K562 (cell line): ENCODE results near the gene PTGES3L. TPM values are rescaled to one million over a fixed set of nuclear protein-coding genes. Genes with fewer than 3 reads are reported as not detected.

Experiments
- ARID1B ChIP-seq: fragments of 450-650 bp; IDR thresholded peaks from 2 replicates; pipeline ENCODE4 v1.6.1; 2016; ENCODE audit warnings: antibody characterized with exemption, mild to moderate bottlenecking, inconsistent platforms
- ARNT ChIP-seq, 2 experiments: fragments of 450-650 bp; IDR thresholded peaks; 2 replicates each; pipeline ENCODE4 v1.6.1; 2016; ENCODE audit warnings: mild to moderate bottlenecking in 1 of 2
- CTBP1 ChIP-seq: fragments of 450-650 bp; IDR thresholded peaks from 2 replicates; pipeline ENCODE4 v1.6.1; 2016; ENCODE audit warnings: borderline replicate concordance
- EWSR1 ChIP-seq: fragments of 450-650 bp; IDR thresholded peaks from 2 replicates; pipeline ENCODE4 v1.6.1; 2018; ENCODE audit warnings: borderline replicate concordance, mild to moderate bottlenecking, low read depth, moderate library complexity; ENCODE audit not compliant: partially characterized antibody
- GABPA ChIP-seq: fragments of 200-800 bp; sonication (Bioruptor generic); conservative IDR thresholded peaks from 2 replicates; pipeline ENCODE4 v1.6.1; 2016; ENCODE audit warnings: low read depth, missing genetic modification characterization, missing compliant biosample characterization
- HDAC2 ChIP-seq: fragments of 450-650 bp; IDR thresholded peaks from 2 replicates; pipeline ENCODE4 v1.6.1; 2016; ENCODE audit warnings: mild to moderate bottlenecking
- HNRNPUL1 ChIP-seq: fragments of 200-400 bp; formaldehyde crosslinking; IDR thresholded peaks from 2 replicates; pipeline ENCODE4 v1.6.1; 2017; ENCODE audit warnings: low read length
- LARP7 ChIP-seq: fragments of 450-650 bp; IDR thresholded peaks from 2 replicates; pipeline ENCODE4 v1.6.1; 2016
- RAD51 ChIP-seq: fragments of 450-650 bp; IDR thresholded peaks from 2 replicates; pipeline ENCODE4 v1.7.1; 2016; ENCODE audit warnings: low read depth, mild to moderate bottlenecking, borderline replicate concordance
- SMARCB1 ChIP-seq: IDR thresholded peaks from 2 replicates; pipeline ENCODE4 v1.6.1; 2011; ENCODE audit warnings: improper control_type of control experiment, low read depth; ENCODE audit not compliant: insufficient read length
- polyA plus RNA-seq, 8 experiments: library from polyadenylated mRNA; depleted of rRNA in 4 of 8; stranded (reverse) in 5 of 8; unstranded in 3 of 8; fragments of >200 nt; fragmentation: Nextera tagmentation in 2 of 8; fragmentation: Illumina TruSeq in 1 of 8; extraction: Ambion mirVana in 2 of 8; extraction: Trizol in 1 of 8; gene quantifications; 2 replicates each; pipeline versions ENCODE4 v1.2.1 to v1.2.3, GENCODE V29; 2011 to 2014; ENCODE audit warnings: inconsistent platforms in 1 of 8, missing spikeins in 1 of 8
- total RNA-seq, 7 experiments: library from RNA; depleted of rRNA in 6 of 7; stranded (reverse); fragments of >200 nt in 6 of 7; fragmentation: Illumina TruSeq in 2 of 7; extraction: Trizol in 2 of 7; gene quantifications; 2 replicates each; pipeline versions ENCODE4 v1.2.1 to v1.2.3, GENCODE V29; 2011 to 2021; ENCODE audit warnings: low replicate concordance in 1 of 7
- TF ChIP-seq, protein P1 (sequence below): IDR thresholded peaks from 2 replicates; pipeline ENCODE4 v1.6.1; 2014; ENCODE audit warnings: antibody characterized with exemption
- TF ChIP-seq, protein P2 (sequence below): sonication (generic); formaldehyde crosslinking; IDR thresholded peaks from 2 replicates; pipeline ENCODE4 v1.5.0; 2020; ENCODE audit warnings: missing genetic modification reagents
- TF ChIP-seq, protein P3 (sequence below): sonication (generic); IDR thresholded peaks from 2 replicates; pipeline ENCODE4 v1.6.1; 2016
- TF ChIP-seq, protein P4 (sequence below), 2 experiments: fragments of 450-650 bp; IDR thresholded peaks; 2 replicates each; pipeline ENCODE4 v1.6.1; 2018; ENCODE audit warnings: mild to moderate bottlenecking in 2 of 2, low read depth in 1 of 2; ENCODE audit not compliant: partially characterized antibody in 2 of 2
- TF ChIP-seq, protein P5 (sequence below), 3 experiments: fragments of 200-800 bp in 1 of 3; fragments of 250-450 bp in 1 of 3; fragments of 450-650 bp in 1 of 3; sonication (Bioruptor Pico) in 1 of 3; sonication (Bioruptor generic) in 1 of 3; formaldehyde crosslinking in 1 of 3; IDR thresholded peaks; 2 replicates each; pipeline versions ENCODE4 v1.6.1 to v1.8.0; 2016 to 2022; ENCODE audit warnings: mild to moderate bottlenecking in 2 of 3, missing genetic modification characterization in 2 of 3, missing compliant biosample characterization in 1 of 3, moderate library complexity in 1 of 3

PTGES3L gene
- total and polyA plus RNA-seq, 9 of the 15 experiments (the other 6 are each of a cell fraction or from before 2014, with no cell fraction given), result 6.0 to 16.0 (median 9.6) TPM

- TF ChIP-seq HDAC2 (peak; percentile 77), GABPA (tag) (peak; percentile 99), SMARCB1 (no peak), RAD51 (peak; percentile 67; the same call in 1 of the 2 replicates), HNRNPUL1 (no peak), EWSR1 (no peak), ARNT (IDR thresholded peaks at IDR 0.05) (peak in 1 of 2 experiments; percentile 95; a peak in 3 of 4 replicates), LARP7 (no peak), ARID1B (peak; percentile 38; the same call in 1 of the 2 replicates), CTBP1 (peak; percentile 90)
- TF ChIP-seq, protein P1, sequence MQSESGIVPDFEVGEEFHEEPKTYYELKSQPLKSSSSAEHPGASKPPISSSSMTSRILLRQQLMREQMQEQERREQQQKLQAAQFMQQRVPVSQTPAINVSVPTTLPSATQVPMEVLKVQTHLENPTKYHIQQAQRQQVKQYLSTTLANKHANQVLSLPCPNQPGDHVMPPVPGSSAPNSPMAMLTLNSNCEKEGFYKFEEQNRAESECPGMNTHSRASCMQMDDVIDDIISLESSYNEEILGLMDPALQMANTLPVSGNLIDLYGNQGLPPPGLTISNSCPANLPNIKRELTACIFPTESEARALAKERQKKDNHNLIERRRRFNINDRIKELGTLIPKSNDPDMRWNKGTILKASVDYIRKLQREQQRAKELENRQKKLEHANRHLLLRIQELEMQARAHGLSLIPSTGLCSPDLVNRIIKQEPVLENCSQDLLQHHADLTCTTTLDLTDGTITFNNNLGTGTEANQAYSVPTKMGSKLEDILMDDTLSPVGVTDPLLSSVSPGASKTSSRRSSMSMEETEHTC, result peak; percentile 90; the same call in 1 of the 2 replicates
- TF ChIP-seq, protein P2, sequence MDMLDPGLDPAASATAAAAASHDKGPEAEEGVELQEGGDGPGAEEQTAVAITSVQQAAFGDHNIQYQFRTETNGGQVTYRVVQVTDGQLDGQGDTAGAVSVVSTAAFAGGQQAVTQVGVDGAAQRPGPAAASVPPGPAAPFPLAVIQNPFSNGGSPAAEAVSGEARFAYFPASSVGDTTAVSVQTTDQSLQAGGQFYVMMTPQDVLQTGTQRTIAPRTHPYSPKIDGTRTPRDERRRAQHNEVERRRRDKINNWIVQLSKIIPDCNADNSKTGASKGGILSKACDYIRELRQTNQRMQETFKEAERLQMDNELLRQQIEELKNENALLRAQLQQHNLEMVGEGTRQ, result peak; percentile 53; the same call in 1 of the 2 replicates
- TF ChIP-seq, protein P3, sequence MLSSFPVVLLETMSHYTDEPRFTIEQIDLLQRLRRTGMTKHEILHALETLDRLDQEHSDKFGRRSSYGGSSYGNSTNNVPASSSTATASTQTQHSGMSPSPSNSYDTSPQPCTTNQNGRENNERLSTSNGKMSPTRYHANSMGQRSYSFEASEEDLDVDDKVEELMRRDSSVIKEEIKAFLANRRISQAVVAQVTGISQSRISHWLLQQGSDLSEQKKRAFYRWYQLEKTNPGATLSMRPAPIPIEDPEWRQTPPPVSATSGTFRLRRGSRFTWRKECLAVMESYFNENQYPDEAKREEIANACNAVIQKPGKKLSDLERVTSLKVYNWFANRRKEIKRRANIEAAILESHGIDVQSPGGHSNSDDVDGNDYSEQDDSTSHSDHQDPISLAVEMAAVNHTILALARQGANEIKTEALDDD, result 0 out of 2 replicates have a peak, but pooled peaks have one; percentile 14
- TF ChIP-seq, protein P4, sequence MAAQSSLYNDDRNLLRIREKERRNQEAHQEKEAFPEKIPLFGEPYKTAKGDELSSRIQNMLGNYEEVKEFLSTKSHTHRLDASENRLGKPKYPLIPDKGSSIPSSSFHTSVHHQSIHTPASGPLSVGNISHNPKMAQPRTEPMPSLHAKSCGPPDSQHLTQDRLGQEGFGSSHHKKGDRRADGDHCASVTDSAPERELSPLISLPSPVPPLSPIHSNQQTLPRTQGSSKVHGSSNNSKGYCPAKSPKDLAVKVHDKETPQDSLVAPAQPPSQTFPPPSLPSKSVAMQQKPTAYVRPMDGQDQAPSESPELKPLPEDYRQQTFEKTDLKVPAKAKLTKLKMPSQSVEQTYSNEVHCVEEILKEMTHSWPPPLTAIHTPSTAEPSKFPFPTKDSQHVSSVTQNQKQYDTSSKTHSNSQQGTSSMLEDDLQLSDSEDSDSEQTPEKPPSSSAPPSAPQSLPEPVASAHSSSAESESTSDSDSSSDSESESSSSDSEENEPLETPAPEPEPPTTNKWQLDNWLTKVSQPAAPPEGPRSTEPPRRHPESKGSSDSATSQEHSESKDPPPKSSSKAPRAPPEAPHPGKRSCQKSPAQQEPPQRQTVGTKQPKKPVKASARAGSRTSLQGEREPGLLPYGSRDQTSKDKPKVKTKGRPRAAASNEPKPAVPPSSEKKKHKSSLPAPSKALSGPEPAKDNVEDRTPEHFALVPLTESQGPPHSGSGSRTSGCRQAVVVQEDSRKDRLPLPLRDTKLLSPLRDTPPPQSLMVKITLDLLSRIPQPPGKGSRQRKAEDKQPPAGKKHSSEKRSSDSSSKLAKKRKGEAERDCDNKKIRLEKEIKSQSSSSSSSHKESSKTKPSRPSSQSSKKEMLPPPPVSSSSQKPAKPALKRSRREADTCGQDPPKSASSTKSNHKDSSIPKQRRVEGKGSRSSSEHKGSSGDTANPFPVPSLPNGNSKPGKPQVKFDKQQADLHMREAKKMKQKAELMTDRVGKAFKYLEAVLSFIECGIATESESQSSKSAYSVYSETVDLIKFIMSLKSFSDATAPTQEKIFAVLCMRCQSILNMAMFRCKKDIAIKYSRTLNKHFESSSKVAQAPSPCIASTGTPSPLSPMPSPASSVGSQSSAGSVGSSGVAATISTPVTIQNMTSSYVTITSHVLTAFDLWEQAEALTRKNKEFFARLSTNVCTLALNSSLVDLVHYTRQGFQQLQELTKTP (IDR thresholded peaks at IDR 0.05; ENCODE audit: low read depth in 1 of 2, partially characterized antibody in 2 of 2), result peak in 1 of 2 experiments; percentile 82
- TF ChIP-seq, protein P5, sequence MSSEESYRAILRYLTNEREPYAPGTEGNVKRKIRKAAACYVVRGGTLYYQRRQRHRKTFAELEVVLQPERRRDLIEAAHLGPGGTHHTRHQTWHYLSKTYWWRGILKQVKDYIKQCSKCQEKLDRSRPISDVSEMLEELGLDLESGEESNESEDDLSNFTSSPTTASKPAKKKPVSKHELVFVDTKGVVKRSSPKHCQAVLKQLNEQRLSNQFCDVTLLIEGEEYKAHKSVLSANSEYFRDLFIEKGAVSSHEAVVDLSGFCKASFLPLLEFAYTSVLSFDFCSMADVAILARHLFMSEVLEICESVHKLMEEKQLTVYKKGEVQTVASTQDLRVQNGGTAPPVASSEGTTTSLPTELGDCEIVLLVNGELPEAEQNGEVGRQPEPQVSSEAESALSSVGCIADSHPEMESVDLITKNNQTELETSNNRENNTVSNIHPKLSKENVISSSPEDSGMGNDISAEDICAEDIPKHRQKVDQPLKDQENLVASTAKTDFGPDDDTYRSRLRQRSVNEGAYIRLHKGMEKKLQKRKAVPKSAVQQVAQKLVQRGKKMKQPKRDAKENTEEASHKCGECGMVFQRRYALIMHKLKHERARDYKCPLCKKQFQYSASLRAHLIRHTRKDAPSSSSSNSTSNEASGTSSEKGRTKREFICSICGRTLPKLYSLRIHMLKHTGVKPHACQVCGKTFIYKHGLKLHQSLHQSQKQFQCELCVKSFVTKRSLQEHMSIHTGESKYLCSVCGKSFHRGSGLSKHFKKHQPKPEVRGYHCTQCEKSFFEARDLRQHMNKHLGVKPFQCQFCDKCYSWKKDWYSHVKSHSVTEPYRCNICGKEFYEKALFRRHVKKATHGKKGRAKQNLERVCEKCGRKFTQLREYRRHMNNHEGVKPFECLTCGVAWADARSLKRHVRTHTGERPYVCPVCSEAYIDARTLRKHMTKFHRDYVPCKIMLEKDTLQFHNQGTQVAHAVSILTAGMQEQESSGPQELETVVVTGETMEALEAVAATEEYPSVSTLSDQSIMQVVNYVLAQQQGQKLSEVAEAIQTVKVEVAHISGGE (CRISPR knock-in tag; IDR thresholded peaks at IDR 0.05), result peak in 1 of 3 experiments; percentile 95; a peak in 2 of 6 replicates
These were observed 18.4 kb upstream of the PTGES3L start, which contains the start of gene RPL27 (continued) for GRCh38 chr17:42997984-42998938.
